ENCODE measurements around the gene UTP18. TPM values are rescaled to one million over a fixed set of nuclear protein-coding genes. Genes with fewer than 3 reads are reported as not detected.

The UTP18 gene
- polyA plus RNA-seq, 1 donor (not counting 4 experiments of a cell fraction or from before 2014, with no cell fraction given), result 42.7 TPM

DNA sequence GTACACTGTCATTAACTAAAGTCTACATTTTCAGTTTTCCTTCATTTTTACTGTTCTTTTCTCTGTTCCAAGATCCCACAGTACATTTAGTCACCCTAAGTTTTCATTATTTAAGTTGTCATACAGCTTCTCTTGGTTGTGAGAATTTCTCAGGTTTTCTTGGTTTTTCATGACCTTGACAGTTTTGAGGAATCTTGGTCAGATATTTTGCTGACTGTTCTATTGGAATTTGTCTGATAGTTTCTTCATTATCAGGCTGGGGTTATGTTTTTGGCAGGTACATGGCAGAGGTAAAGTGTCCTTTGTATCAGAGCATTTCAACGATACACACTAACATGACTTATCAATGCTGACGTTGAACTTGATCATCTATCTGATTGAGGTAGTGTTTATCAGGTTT is 20.1 kb upstream of the UTP18 start:
- Histone ChIP-seq H3K9me3 (ENCODE audit: control insufficient read depth, low read depth, low read length) (no peaks in the 10 kb centered on the region), H3K36me3 (ENCODE audit: control insufficient read depth in 2 of 2, extremely low read depth in 1 of 2, insufficient read depth in 2 of 2, low read length in 2 of 2) (no peaks in the 10 kb centered on the region), H4K20me1 (ENCODE audit: control insufficient read depth, extremely low read depth, insufficient read depth, low read length) (no peaks in the 10 kb centered on the region), H2AFZ (ENCODE audit: control insufficient read depth, low read length) (no peak overlapping the region), H3K4me3 (ENCODE audit: control insufficient read depth in 2 of 3, extremely low read depth in 1 of 3, insufficient read depth in 2 of 3, low read depth in 1 of 3, low read length in 3 of 3) (no peak overlapping the region), H3K9ac (ENCODE audit: control insufficient read depth, extremely low read depth, insufficient read depth, low read length) (no peak overlapping the region), H3K27ac (ENCODE audit: control insufficient read depth, insufficient read depth, low read length) (no peak overlapping the region), H3K27me3 (ENCODE audit: control insufficient read depth, extremely low read depth, insufficient read depth, low read length) (no peaks in the 10 kb centered on the region), H3K4me2 (ENCODE audit: control insufficient read depth, extremely low read depth, insufficient read depth, low read depth, low read length) (no peak overlapping the region), H3K9me1 (ENCODE audit: control insufficient read depth, extremely low read depth, insufficient read depth, low read length) (no peaks in the 10 kb centered on the region), H3K4me1 (ENCODE audit: control insufficient read depth, extremely low read depth, insufficient read depth, low read length) (peaks cover 6% of the 10 kb centered on the region), H3K79me2 (ENCODE audit: control insufficient read depth, insufficient read depth, low read length) (peaks cover 15% of the 10 kb centered on the region)
- TF ChIP-seq CTCF (optimal IDR thresholded peaks at IDR 0.05 in 1 of 3, IDR thresholded peaks at IDR 0.05 in 1 of 3, conservative IDR thresholded peaks at IDR 0.05 in 1 of 3; ENCODE audit: extremely low read depth in 1 of 3, insufficient read depth in 2 of 3, low read length in 3 of 3) (no peak), EZH2 (IDR thresholded peaks at IDR 0.05; ENCODE audit: low read length) (no peak)
- no peak for DNase-seq (ENCODE audit: low read depth, low spot score)
- dilution Hi-C loops (cut with MboI; ENCODE audit: extremely low pct_ligation_motif_present, low sequenced_read_pairs), result no loop called here
- no peak for FAIRE-seq

GRCh38 chr17:51244041-51244440 is 16.3 kb upstream of the UTP18 start:
- DNase-seq (ENCODE audit: low read depth, low spot score) (no peak), FAIRE-seq (no peak)
- Histone ChIP-seq H3K27ac (ENCODE audit: control insufficient read depth, insufficient read depth, low read length) (no peak overlapping the region), H3K4me2 (ENCODE audit: control insufficient read depth, extremely low read depth, insufficient read depth, low read depth, low read length) (no peak overlapping the region), H3K79me2 (ENCODE audit: control insufficient read depth, insufficient read depth, low read length) (peaks cover 2% of the 10 kb centered on the region), H2AFZ (ENCODE audit: control insufficient read depth, low read length) (no peak overlapping the region), H3K4me1 (ENCODE audit: control insufficient read depth, extremely low read depth, insufficient read depth, low read length) (no peaks in the 10 kb centered on the region), H4K20me1 (ENCODE audit: control insufficient read depth, extremely low read depth, insufficient read depth, low read length) (no peaks in the 10 kb centered on the region), H3K9me3 (ENCODE audit: control insufficient read depth, low read depth, low read length) (no peaks in the 10 kb centered on the region), H3K27me3 (ENCODE audit: control insufficient read depth, extremely low read depth, insufficient read depth, low read length) (no peaks in the 10 kb centered on the region), H3K4me3 (ENCODE audit: control insufficient read depth in 2 of 3, extremely low read depth in 1 of 3, insufficient read depth in 2 of 3, low read depth in 1 of 3, low read length in 3 of 3) (no peak overlapping the region), H3K36me3 (ENCODE audit: control insufficient read depth in 2 of 2, extremely low read depth in 1 of 2, insufficient read depth in 2 of 2, low read length in 2 of 2) (no peaks in the 10 kb centered on the region), H3K9me1 (ENCODE audit: control insufficient read depth, extremely low read depth, insufficient read depth, low read length) (no peaks in the 10 kb centered on the region), H3K9ac (ENCODE audit: control insufficient read depth, extremely low read depth, insufficient read depth, low read length) (no peak overlapping the region)
- no peak for TF ChIP-seq CTCF (optimal IDR thresholded peaks at IDR 0.05 in 1 of 3, IDR thresholded peaks at IDR 0.05 in 1 of 3, conservative IDR thresholded peaks at IDR 0.05 in 1 of 3; ENCODE audit: extremely low read depth in 1 of 3, insufficient read depth in 2 of 3, low read length in 3 of 3)
- TF ChIP-seq EZH2 (IDR thresholded peaks at IDR 0.05; ENCODE audit: low read length), result no peak
- dilution Hi-C loops (cut with MboI; ENCODE audit: extremely low pct_ligation_motif_present, low sequenced_read_pairs), result no loop called here

Data from keratinocyte (primary cell).